Tibial nerve (tissue), 3 donors: ENCODE data around the gene COMMD2.

Experiments
- CTCF ChIP-seq, 5 experiments: fragments of 200-600 bp in 3 of 5; fragments of 450-650 bp in 2 of 5; sonication (generic) in 3 of 5; IDR thresholded peaks; one replicate each; pipeline ENCODE4 v1.5.1; 2016 to 2019; ENCODE audit warnings: antibody characterized with exemption in 5 of 5, mild to moderate bottlenecking in 3 of 5, moderate library complexity in 2 of 5
- POLR2A ChIP-seq, 2 donors: fragments of 450-650 bp; IDR thresholded peaks; one replicate each; pipeline ENCODE4 v1.6.1; 2017; ENCODE audit warnings: antibody characterized with exemption in 2 of 2, mild to moderate bottlenecking in 2 of 2, moderate library complexity in 2 of 2

- TF ChIP-seq CTCF (IDR thresholded peaks at IDR 0.05), result no peak
- TF ChIP-seq POLR2A (IDR thresholded peaks at IDR 0.05), result no peak
Measured at GRCh38 chr3:149781741-149782140, 29.5 kb upstream of the COMMD2 start.
